HG02610 (cell line): ENCODE results near the gene FZR1.

Experiments
- ATAC-seq: cut with Tn5 transposase; IDR thresholded peaks from one replicate; pipeline ENCODE4 v1.9.1; 2021; ENCODE audit warnings: mild to moderate bottlenecking, moderate library complexity; ENCODE audit not compliant: unreplicated experiment

FZR1 gene

GRCh38 chr19:3505598-3506383 is at the start of gene FZR1:
Gene FZR1, plus strand, starts transcription at chr19:3506311. Its CDS starts 16,679 bp downstream, at chr19:3522990.
- peak; percentile 89 for ATAC-seq

GRCh38 chr19:3456925-3457527 is 49.1 kb upstream of the FZR1 start:
- ATAC-seq, result no peak

- no peak for ATAC-seq
These were observed 48.4 kb upstream of the FZR1 start for GRCh38 chr19:3457528-3458228.

GRCh38 chr19:3458229-3459088 is 47.7 kb upstream of the FZR1 start:
- ATAC-seq, result no peak

DNA sequence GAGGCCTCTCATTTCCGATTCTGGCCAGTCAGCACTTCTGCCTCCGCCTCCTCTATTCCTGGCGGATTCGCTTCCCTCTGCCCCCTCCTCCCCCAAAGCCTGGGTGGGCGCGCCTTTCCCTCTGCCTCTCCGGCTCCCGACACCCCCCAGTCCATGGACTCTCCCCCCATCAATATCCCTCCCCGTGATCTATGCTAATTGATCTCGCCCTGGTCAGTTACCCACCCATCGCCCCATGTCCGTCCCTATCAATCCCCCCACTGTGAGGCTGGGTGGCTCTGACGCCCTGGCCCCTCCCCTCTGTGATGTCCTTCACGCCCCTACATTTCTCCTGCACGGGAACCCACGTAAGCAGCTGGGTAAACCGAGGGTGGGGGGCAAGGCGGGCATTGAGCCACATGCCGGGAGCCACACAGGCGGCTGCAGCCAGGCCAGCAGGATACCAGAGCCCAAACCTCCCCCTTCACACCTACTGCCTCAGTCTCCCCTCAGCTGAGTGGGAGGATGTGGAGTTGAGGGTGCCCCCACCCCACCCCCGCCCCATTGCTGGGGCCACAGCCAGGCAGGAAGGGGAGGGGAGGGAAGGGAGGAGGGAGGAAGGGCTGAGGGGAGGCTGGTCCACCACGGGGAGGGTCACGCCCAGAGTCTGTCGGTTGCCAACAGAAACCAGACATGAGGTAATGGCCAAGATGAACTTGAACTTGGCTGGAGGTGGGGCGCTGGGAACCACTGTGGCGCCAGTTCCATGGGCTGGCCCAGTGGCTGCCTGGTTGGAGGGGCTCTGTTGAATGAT is 46.8 kb upstream of the FZR1 start:
- no peak for ATAC-seq

DNA sequence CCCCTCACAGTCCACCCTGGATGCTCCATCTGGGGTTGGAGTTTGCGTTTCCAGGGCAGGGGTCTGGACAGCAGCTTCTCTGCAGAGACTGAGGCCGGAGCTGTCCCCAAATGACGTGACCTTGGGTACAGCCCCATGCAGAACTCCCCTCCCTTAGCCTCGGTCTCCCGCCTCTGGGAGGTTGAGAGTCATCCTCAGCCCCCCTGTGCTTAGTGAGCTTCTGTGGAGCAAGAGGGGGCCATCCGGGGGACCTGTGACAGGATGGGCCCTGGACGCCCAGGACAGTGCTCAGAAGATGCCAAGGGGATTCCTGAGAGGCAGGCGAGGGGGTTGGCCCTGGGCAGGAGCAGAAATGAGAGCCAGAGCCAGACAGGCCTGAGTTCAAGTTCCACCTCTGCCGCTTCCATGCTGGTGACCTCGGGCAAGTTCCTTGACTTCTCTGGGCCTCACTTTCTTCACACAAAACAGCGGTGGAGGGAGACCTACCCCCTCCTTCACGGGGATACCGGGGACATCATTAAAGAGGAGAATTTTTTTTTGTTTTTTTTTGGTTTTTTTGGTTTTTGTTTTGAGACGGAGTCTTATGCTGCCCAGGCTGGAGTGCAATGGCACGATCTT is 46.0 kb upstream of the FZR1 start:
- ATAC-seq, result no peak

DNA sequence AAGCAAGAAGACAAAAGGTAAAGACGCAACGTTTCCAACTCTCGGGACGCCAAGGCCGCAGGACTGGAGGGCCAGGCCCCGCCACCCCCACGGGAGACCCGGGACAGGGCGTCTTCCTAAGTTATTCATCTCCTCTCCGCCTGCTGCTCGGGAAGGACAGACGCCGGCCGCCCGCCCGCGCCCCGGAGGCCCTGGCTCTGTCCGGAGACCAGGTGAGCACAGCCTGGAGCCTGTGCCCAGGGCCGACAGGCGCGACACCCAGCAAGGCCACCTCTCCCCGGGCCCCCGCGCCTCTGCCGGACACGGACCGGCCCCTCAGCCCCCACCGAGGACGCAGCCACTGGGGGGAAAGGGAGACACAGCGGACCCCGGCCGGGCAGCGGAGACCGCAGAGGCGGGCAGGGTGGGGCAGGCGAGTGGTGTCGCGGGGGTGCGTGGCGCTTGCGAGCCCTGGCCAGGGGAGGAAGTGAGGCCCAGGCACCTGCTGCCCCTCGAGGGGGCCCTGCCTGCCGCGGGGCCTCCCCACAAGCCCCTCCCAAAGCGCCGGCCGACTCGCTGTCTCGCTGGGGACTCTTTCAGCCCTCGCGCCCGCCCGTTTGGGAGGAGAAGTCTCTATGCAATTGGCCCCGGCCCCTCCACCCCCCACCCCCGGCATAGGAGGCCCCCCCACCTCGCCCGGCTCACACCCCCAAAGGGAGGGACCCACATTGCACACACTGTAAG is 43.0 kb upstream of the FZR1 start:
- no peak for ATAC-seq

GRCh38 chr19:3463714-3464586 is 42.2 kb upstream of the FZR1 start:
- no peak for ATAC-seq

DNA sequence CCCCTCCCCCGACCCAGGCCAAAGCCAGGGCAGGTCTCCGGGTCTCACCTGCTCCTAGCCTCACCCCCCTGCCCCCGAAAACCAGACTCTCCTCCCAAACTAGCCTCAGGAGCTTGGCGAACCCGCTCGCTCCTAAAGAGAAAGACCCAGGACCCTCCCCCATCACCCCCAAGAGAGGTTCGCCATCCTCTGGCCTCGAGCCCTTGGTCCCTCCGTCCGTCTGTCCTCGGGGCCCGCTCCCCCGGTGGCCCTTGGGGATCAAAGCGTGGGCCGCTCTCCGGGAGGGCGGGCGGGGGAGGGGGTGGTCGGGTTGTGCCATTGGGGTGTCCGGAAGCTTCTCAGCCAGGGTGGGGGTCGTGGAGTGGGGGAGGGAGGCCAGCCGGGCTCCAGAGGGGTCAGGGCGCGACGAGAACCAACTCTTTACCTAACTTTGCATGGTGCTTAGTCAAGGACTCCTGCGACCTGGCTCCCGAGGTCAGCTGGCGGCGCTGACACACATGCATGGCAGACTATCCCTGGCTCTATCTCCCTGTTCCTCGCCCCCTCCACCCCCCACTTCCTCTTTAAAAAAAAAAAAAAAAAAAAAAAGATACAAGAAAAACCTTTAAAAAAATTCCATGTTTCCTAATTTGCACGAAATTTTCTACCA is 41.4 kb upstream of the FZR1 start:
- ATAC-seq, result no peak

- ATAC-seq, result no peak
These were observed 40.6 kb upstream of the FZR1 start for GRCh38 chr19:3465552-3465951.

GRCh38 chr19:3466635-3467034 is 39.5 kb upstream of the FZR1 start:
- no peak for ATAC-seq

GRCh38 chr19:3467437-3468198 is 38.5 kb upstream of the FZR1 start:
- no peak for ATAC-seq

DNA sequence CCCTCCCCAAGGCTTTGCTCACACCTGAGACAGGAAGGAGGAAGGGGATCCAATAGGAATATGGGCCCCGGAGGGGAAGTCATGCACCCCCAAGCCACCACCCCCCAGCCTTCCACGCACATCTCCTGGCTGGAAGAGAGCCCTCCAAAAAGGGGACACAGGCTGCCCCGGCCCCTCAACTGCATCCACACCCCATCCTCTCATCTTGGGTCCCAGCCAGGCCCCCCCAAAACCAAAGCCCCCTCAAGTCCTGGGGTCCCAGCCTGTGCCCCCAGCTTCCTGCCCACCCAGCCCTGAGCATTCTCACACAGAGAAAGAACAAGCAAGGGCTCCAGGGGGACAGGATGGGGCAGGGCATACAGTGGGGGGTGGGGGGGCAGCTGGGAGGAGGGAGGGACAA is 37.9 kb upstream of the FZR1 start:
- no peak for ATAC-seq

DNA sequence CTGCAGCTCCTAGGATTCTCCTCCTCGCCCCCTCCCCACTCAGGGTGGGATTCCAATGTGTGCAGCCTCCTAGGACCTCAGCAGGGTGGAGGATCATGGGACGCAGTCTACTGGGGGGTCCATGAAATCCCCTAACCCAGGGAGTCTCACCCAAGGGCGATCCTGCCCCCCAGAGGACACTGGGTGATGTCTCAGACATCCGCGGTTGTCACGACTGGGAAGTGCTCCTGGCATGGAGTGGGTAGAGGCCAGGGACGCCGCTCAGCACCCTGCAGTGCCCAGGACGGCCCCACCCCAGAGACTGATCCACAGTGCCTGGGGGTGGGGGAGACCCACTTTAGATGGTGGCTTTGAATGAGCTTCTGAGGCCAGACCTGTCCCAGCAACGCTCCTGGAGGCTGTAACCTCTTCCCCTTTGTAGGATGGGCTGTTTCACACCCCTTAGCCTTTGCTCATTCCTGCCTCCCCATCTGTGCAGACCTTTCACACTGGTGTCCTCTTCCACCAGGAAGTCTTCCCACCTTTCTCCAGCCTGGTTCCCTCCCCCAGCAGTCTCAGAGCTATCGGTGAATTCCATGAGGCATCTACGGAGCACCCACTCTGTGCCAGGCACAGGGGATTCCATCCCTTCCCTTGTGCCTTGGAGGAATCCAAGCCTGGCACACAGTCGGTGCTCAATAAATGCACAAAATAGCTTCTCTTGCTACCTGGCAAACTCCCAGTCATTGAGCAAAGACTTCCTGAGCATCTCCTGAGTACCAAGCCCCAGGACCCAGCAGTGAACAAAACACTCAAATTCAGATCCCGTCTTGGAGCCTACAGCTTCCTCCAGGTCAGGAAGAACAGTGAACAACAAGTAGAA is 36.2 kb upstream of the FZR1 start:
- ATAC-seq, result no peak

GRCh38 chr19:3470500-3471128 is 35.5 kb upstream of the FZR1 start:
- no peak for ATAC-seq
